ENCODE data around the gene SFMBT1. TPM values are rescaled to one million over a fixed set of nuclear protein-coding genes. Genes with fewer than 3 reads are reported as not detected.

Gene SFMBT1
- polyA plus RNA-seq, 2 of the 4 experiments (the other 2 are of a cell fraction): 7.0 to 9.9 TPM

DNA sequence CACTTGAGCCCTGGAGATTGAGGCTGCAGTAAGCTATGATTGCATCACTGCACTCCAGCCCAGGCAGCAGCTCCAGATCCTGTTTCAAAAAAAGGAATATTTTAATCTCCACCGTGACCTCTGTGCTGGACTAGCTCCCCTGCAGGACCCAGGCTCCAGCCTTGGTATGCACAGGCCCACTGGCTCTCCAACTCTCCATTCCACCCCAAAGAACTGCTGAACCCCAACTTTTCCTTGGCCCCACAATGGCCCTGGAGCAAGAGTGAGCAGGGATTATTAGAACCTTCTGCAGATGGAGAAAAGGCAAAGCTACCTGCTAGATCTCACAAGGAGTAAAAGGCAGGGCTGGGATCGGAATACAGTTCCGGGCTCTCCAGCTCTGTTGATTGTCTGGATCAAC, 32.8 kb upstream of the SFMBT1 start:
- Histone ChIP-seq H3K4me2 (no peak overlapping the region), H3K9me3 (no peaks in the 10 kb centered on the region), H3K27ac (no peak overlapping the region), H3K4me1 (no peaks in the 10 kb centered on the region), H3K4me3 (no peak overlapping the region)
- ChIA-PET POLR2A (interaction anchor here (0.5 kb wide), 1 partner anchor 51 kb away, joined by 3 read pairs; no protein-coding TSS in a partner anchor), CTCF (no interaction called here)
- WGBS (ENCODE audit: missing lambda C conversion rate): 84% methylated on average over 3 of the region's 3 CpGs
- TF ChIP-seq POLR2A (IDR thresholded peaks at IDR 0.05; ENCODE audit: low read length) (no peak), FOSB (CRISPR knock-in tag; IDR thresholded peaks at IDR 0.05) (no peak), CHD4 (IDR thresholded peaks at IDR 0.05; ENCODE audit: borderline replicate concordance) (no peak), ZC3H11A (IDR thresholded peaks at IDR 0.05) (no peak)
- TF ChIP-seq, protein P1, sequence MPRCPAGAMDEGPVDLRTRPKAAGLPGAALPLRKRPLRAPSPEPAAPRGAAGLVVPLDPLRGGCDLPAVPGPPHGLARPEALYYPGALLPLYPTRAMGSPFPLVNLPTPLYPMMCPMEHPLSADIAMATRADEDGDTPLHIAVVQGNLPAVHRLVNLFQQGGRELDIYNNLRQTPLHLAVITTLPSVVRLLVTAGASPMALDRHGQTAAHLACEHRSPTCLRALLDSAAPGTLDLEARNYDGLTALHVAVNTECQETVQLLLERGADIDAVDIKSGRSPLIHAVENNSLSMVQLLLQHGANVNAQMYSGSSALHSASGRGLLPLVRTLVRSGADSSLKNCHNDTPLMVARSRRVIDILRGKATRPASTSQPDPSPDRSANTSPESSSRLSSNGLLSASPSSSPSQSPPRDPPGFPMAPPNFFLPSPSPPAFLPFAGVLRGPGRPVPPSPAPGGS (IDR thresholded peaks at IDR 0.05): no peak
- DNase-seq (ENCODE audit: low read depth in 1 of 2, low spot score in 1 of 2) (no peak), ATAC-seq (no peak), FAIRE-seq (no peak)

DNA sequence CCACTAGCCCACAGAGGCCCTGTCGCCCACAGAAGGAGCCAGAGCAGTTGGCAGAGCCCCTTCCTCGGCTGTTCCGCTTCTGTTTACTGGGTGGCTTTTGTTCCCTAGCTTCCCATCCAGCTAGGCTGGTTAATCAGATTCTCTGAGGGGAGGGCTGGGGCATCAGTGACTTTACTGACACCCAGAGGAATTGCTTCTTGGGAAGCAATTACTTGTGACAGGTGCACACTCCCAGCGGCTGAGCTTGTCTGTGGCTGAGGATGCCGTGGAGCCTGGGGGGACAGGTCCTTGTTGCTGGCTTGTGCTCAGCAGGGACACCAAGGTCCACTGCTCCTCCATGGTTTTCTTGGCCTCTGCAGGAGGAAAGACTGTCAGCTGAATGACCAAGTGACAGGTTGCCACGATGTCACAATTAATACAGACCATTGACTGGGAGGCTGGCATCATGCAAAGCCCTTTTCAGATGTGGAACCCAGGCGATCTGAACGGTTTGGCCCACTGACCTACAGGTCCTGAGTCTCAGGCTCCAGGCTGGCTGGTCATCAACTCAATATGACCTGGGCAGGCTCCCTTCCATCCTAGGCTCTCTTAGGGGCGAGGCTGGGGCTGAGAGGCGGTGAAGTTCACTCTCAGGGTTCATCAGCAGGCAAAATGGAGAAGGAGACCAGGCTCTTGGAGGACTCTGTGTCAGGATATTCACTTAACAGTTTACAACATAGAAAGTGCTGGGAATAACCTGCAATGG, 31.8 kb upstream of the SFMBT1 start:
- no peak overlapping the region for H3K4me3 ChIP-seq
- DNase-seq (ENCODE audit: low read depth in 1 of 2, low spot score in 1 of 2): no peak
- no peak for FAIRE-seq
- CTCF ChIA-PET: no interaction called here
- H3K4me2 ChIP-seq: no peak overlapping the region
- no peaks in the 10 kb centered on the region for H3K9me3 ChIP-seq
- ATAC-seq: no peak
- H3K4me1 ChIP-seq: no peaks in the 10 kb centered on the region
- WGBS (ENCODE audit: missing lambda C conversion rate): 70% methylated on average over 8 of the region's 10 CpGs
- POLR2A ChIA-PET: no interaction called here
- no peak overlapping the region for H3K27ac ChIP-seq
- no peak for TF ChIP-seq SREBF2 (IDR thresholded peaks at IDR 0.05)
- no peak for TF ChIP-seq MAFK (IDR thresholded peaks at IDR 0.05; ENCODE audit: partially characterized antibody)
- no peak for TF ChIP-seq ESRRA (IDR thresholded peaks at IDR 0.05; ENCODE audit: borderline replicate concordance, low read length)
- TF ChIP-seq RCOR1 (IDR thresholded peaks at IDR 0.05; ENCODE audit: low read depth, low read length): no peak
- TF ChIP-seq EHMT2 (IDR thresholded peaks at IDR 0.05; ENCODE audit: low read depth): no peak
- TF ChIP-seq NR3C1 (IDR thresholded peaks at IDR 0.05): no peak
- no peak for TF ChIP-seq NPAS2 (CRISPR knock-in tag; IDR thresholded peaks at IDR 0.05; ENCODE audit: borderline replicate concordance)
- no peak for TF ChIP-seq RNF2 (IDR thresholded peaks at IDR 0.05; ENCODE audit: borderline replicate concordance, low read depth)
- TF ChIP-seq CBX8 (IDR thresholded peaks at IDR 0.05): no peak
- no peak for TF ChIP-seq JUN (IDR thresholded peaks at IDR 0.05)
- TF ChIP-seq, protein P2, sequence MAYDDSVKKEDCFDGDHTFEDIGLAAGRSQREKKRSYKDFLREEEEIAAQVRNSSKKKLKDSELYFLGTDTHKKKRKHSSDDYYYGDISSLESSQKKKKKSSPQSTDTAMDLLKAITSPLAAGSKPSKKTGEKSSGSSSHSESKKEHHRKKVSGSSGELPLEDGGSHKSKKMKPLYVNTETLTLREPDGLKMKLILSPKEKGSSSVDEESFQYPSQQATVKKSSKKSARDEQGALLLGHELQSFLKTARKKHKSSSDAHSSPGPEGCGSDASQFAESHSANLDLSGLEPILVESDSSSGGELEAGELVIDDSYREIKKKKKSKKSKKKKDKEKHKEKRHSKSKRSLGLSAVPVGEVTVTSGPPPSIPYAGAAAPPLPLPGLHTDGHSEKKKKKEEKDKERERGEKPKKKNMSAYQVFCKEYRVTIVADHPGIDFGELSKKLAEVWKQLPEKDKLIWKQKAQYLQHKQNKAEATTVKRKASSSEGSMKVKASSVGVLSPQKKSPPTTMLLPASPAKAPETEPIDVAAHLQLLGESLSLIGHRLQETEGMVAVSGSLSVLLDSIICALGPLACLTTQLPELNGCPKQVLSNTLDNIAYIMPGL (CRISPR knock-in tag; IDR thresholded peaks at IDR 0.05; ENCODE audit: borderline replicate concordance): no peak
- TF ChIP-seq HOXB13 (CRISPR knock-in tag; IDR thresholded peaks at IDR 0.05; ENCODE audit: low read depth): no peak
- no peak for TF ChIP-seq FOSB (CRISPR knock-in tag; IDR thresholded peaks at IDR 0.05)
- no peak for TF ChIP-seq CHD2 (IDR thresholded peaks at IDR 0.05; ENCODE audit: low read length, partially characterized antibody)
- no peak for TF ChIP-seq HOXB5 (CRISPR knock-in tag; IDR thresholded peaks at IDR 0.05)
- TF ChIP-seq RAD21 (conservative IDR thresholded peaks at IDR 0.05 in 1 of 2, IDR thresholded peaks at IDR 0.05 in 1 of 2): no peak
- no peak for TF ChIP-seq KDM5A (IDR thresholded peaks at IDR 0.05)
- TF ChIP-seq ZFP36 (IDR thresholded peaks at IDR 0.05; ENCODE audit: borderline replicate concordance, partially characterized antibody): no peak

DNA sequence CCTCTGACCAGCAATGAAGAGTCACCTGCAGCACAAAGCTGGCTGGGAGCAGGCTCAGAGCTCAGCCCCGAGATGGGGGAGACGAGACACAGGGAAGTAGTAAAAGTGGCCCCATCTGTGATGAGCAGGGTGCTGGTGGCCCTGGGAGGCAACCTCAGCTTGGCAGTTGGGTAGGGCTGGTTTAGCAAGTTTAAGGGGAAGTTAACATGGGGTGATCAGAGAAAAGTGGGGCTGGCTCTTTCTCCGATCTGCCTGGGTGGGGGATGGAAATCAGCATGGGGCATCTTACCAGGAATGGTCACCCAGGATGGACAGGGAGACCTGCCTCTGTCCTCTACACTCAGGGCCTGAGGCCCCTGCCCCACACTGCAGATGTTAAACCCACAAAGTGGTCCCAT, 29.9 kb upstream of the SFMBT1 start:
- Histone ChIP-seq H3K4me2 (no peak overlapping the region), H3K4me3 (no peak overlapping the region), H3K4me1 (no peaks in the 10 kb centered on the region), H3K27ac (no peak overlapping the region), H3K9me3 (no peaks in the 10 kb centered on the region)
- no peak for DNase-seq (ENCODE audit: low read depth in 1 of 2, low spot score in 1 of 2)
- ATAC-seq: no peak
- no peak for FAIRE-seq
- WGBS (ENCODE audit: missing lambda C conversion rate): 100% methylated on average over 3 of the region's 3 CpGs
- POLR2A ChIA-PET: no interaction called here
- TF ChIP-seq EHF (CRISPR knock-in tag; IDR thresholded peaks at IDR 0.05): no peak
- no peak for TF ChIP-seq BHLHE40 (IDR thresholded peaks at IDR 0.05; ENCODE audit: low read depth, low read length)
- TF ChIP-seq CEBPB (IDR thresholded peaks at IDR 0.05): no peak
- TF ChIP-seq CBX8 (IDR thresholded peaks at IDR 0.05): no peak
- CTCF ChIA-PET: interaction anchor here (5.8 kb wide), 1 partner anchor 223 kb away, joined by 31 read pairs; no protein-coding TSS in a partner anchor
